Type B pancreatic cell (in vitro differentiated cells): ENCODE results near the gene WDR5. TPM values are rescaled to one million over a fixed set of nuclear protein-coding genes. Genes with fewer than 3 reads are reported as not detected.
A peak's percentile ranks its signal among the peaks of the same experiment; 100 is the strongest.

Source experiments
- DNase-seq: peaks from one replicate; pipeline ENCODE4 v3.0.0; 2021; ENCODE audit warnings: mixed read lengths; ENCODE audit not compliant: unreplicated experiment; ENCODE audit errors: extremely low spot score
- H3K27ac Mint-ChIP-seq: 2 replicates; pipeline ENCODE4 v1.8.0; 2021; ENCODE audit warnings: mild to moderate bottlenecking, mixed read lengths
- H3K27me3 Mint-ChIP-seq: 2 replicates; pipeline ENCODE4 v1.8.0; 2021; ENCODE audit warnings: mixed read lengths
- H3K36me3 Mint-ChIP-seq: 2 replicates; pipeline ENCODE4 v1.8.0; 2021; ENCODE audit warnings: mixed read lengths
- H3K4me1 Mint-ChIP-seq: one replicate; pipeline ENCODE4 v1.8.0; 2021; ENCODE audit warnings: mixed read lengths; ENCODE audit not compliant: unreplicated experiment
- H3K4me3 Mint-ChIP-seq: 2 replicates; pipeline ENCODE4 v1.8.0; 2021; ENCODE audit warnings: mild to moderate bottlenecking, mixed read lengths
- H3K9me3 Mint-ChIP-seq: 2 replicates; pipeline ENCODE4 v1.8.0; 2021; ENCODE audit warnings: mixed read lengths
- CTCF ChIP-seq: fragments of 200-600 bp; sonication (generic); conservative IDR thresholded peaks from 2 replicates; pipeline ENCODE4 v1.5.0; 2021; ENCODE audit warnings: antibody characterized with exemption, mild to moderate bottlenecking
- total RNA-seq: library from RNA; stranded (reverse); gene quantifications from 2 replicates; pipeline ENCODE4 v1.2.1, GENCODE V29; 2021; ENCODE audit warnings: low replicate concordance

Gene WDR5
- total RNA-seq, 1 donor from 2014 or later, result 45.7 TPM

DNA sequence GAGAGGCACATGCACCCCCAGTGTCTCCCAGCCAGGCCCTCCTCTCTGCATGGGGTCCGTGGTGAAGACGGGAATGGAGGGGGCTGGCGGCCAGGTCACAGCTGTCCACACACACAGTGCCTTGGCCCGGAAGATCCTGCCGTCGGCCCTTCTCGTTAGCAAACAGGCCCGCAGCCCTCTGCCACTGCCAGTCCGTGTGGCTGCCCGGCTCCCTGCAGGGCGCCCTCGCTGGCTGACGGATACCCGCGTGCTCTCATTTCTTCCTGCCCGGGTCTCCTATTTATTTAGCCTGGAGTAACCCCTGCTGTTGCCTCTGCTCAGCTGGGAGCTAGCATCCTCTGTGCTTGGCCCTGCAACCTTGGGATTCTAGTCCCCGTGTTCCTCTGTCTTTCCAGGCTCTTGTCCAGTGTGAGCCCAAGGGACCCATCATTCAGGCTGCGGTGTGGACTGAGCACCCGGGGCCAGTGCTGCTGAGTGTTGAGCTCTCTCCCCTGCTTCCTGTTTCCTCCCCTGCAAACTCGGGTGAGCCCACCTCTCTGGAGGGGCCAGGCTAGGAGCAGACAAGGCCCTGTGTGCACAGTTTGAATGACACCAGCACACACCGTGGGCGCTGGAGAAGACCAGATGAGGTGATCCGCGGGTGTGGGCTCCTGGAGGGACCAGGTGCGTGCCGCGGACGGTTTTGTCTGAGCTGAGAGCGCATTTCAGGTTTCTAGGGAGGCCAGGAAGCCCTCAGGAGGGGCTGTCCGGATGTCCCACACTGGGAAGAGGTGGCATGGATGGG, 43.1 kb downstream of the WDR5 start:
- no peaks in the 10 kb centered on the region for H3K27me3 Mint-ChIP-seq
- H3K4me3 Mint-ChIP-seq, result no peak overlapping the region
- peak overlapping the region; percentile 74 for H3K27ac Mint-ChIP-seq
- H3K4me1 Mint-ChIP-seq, result peaks cover 10% of the 10 kb centered on the region
- peak; percentile 68 for DNase-seq
- H3K36me3 Mint-ChIP-seq, result no peaks in the 10 kb centered on the region
- no peak for TF ChIP-seq CTCF
- H3K9me3 Mint-ChIP-seq, result peaks cover 5% of the 10 kb centered on the region

DNA sequence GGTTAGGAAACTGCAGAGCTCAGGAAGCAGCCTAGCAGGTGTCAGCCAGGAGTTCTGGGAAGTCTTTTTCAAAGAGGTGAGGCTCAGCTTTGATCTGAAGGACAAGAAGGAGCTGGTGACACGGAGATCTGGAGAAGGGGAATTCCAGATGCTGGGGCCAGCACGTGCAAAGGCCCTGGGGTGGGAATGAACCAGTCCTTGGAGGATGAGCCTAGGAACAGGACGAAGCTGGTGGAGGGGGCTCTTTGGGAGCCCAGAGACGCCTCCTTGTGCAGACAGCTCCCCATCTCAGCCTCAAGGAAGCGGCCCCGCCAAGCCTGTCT, 43.7 kb downstream of the WDR5 start:
- Mint-ChIP-seq H3K36me3 (no peaks in the 10 kb centered on the region), H3K27me3 (no peaks in the 10 kb centered on the region), H3K9me3 (peaks cover 5% of the 10 kb centered on the region), H3K27ac (peak overlapping the region; percentile 74), H3K4me3 (no peak overlapping the region), H3K4me1 (peaks cover 10% of the 10 kb centered on the region)
- no peak for DNase-seq
- no peak for TF ChIP-seq CTCF

GRCh38 chr9:134179918-134180785, 44.3 kb downstream of the WDR5 start:
- H3K4me1 Mint-ChIP-seq, result peaks cover 6% of the 10 kb centered on the region
- no peak for TF ChIP-seq CTCF
- peak; percentile 68 for DNase-seq
- H3K36me3 Mint-ChIP-seq, result no peaks in the 10 kb centered on the region
- H3K27ac Mint-ChIP-seq, result no peak overlapping the region
- H3K9me3 Mint-ChIP-seq, result peaks cover 5% of the 10 kb centered on the region
- H3K27me3 Mint-ChIP-seq, result no peaks in the 10 kb centered on the region
- no peak overlapping the region for H3K4me3 Mint-ChIP-seq

GRCh38 chr9:134180786-134181647, 45.1 kb downstream of the WDR5 start:
- no peak for TF ChIP-seq CTCF
- peaks cover 13% of the 10 kb centered on the region for H3K4me1 Mint-ChIP-seq
- H3K4me3 Mint-ChIP-seq, result no peak overlapping the region
- peak; percentile 67 for DNase-seq
- H3K36me3 Mint-ChIP-seq, result no peaks in the 10 kb centered on the region
- H3K9me3 Mint-ChIP-seq, result peaks cover 5% of the 10 kb centered on the region
- no peak overlapping the region for H3K27ac Mint-ChIP-seq
- H3K27me3 Mint-ChIP-seq, result no peaks in the 10 kb centered on the region

GRCh38 chr9:134181648-134182034, 45.8 kb downstream of the WDR5 start:
- Mint-ChIP-seq H3K27me3 (no peaks in the 10 kb centered on the region), H3K9me3 (peaks cover 5% of the 10 kb centered on the region), H3K4me3 (no peak overlapping the region), H3K27ac (peak overlapping the region; percentile 16), H3K36me3 (no peaks in the 10 kb centered on the region), H3K4me1 (peaks cover 17% of the 10 kb centered on the region)
- peak; percentile 62 for DNase-seq
- no peak for TF ChIP-seq CTCF
